Esophagus (tissue), 2 donors: ENCODE measurements around the gene TP53AIP1. TPM values are rescaled to one million over a fixed set of nuclear protein-coding genes. Genes with fewer than 3 reads are reported as not detected.

Source experiments
- H3K27ac ChIP-seq, 2 donors: one replicate each; pipeline ENCODE4 v1.5.1; 2013; ENCODE audit warnings: low read depth in 2 of 2, mild to moderate bottlenecking in 2 of 2, inconsistent platforms in 1 of 2, low read length in 1 of 2, moderate library complexity in 1 of 2
- H3K27me3 ChIP-seq, 2 donors: one replicate each; pipeline ENCODE4 v1.6.1; 2013; ENCODE audit warnings: low read length in 2 of 2, control low read depth in 1 of 2, mild to moderate bottlenecking in 1 of 2; ENCODE audit not compliant: insufficient read depth in 2 of 2, control insufficient read depth in 1 of 2
- H3K36me3 ChIP-seq, 2 donors: one replicate each; pipeline ENCODE4 v1.6.1; 2013; ENCODE audit warnings: low read length in 1 of 2; ENCODE audit not compliant: control insufficient read depth in 2 of 2, insufficient read depth in 2 of 2
- H3K4me1 ChIP-seq, 2 donors: one replicate each; pipeline ENCODE4 v1.6.1; 2013; ENCODE audit warnings: low read length in 1 of 2; ENCODE audit not compliant: control insufficient read depth in 2 of 2, insufficient read depth in 2 of 2
- H3K4me3 ChIP-seq, 2 donors: one replicate each; pipeline ENCODE4 v1.5.1; 2013; ENCODE audit warnings: low read length in 2 of 2, mild to moderate bottlenecking in 2 of 2, low read depth in 1 of 2, moderate library complexity in 1 of 2
- H3K9me3 ChIP-seq, 2 donors: one replicate each; pipeline ENCODE4 v1.6.1; 2013; ENCODE audit warnings: mild to moderate bottlenecking in 2 of 2, low read depth in 1 of 2, low read length in 1 of 2, moderate library complexity in 1 of 2; ENCODE audit not compliant: control insufficient read depth in 2 of 2, insufficient read depth in 1 of 2
- WGBS, 2 donors: extraction: QIAGEN DNeasy Blood & Tissue Kit; methylation state at CpG; one replicate each; pipeline ENCODE4 v1.1.7; 2013; 5-methylcytosine and 5-hydroxymethylcytosine counted together
- polyA plus RNA-seq, 2 donors: library from polyadenylated mRNA; stranded (reverse); fragments of 200-250 nt; gene quantifications; one replicate each; pipeline ENCODE4 v1.2.3, GENCODE V29; 2013
- donor health status: healthy with polysubstance abuse.
- donor health status: Bipolar disorder and iron deficiency.

TP53AIP1 gene
- polyA plus RNA-seq, 2 donors, result 32.8 to 39.4 TPM

GRCh38 chr11:128913806-128914205 lies 28.9 kb downstream of the TP53AIP1 start:
- H3K36me3 ChIP-seq, result no peaks in the 10 kb centered on the region
- no peak overlapping the region for H3K4me3 ChIP-seq
- no peaks in the 10 kb centered on the region for H3K9me3 ChIP-seq
- peaks cover 0 to 15% of the 10 kb centered on the region in 2 donors for H3K4me1 ChIP-seq
- no peaks in the 10 kb centered on the region for H3K27me3 ChIP-seq
- no peak overlapping the region for H3K27ac ChIP-seq
- WGBS, 2 donors, result 61 to 71% methylated on average over 5 of the region's 5 CpGs

GRCh38 chr11:128911701-128912100 lies 31.0 kb downstream of the TP53AIP1 start:
- 97% methylated on average over 18 of the region's 18 CpGs for WGBS, 2 donors
- H3K9me3 ChIP-seq, result no peaks in the 10 kb centered on the region
- peaks cover 0 to 12% of the 10 kb centered on the region in 2 donors for H3K4me1 ChIP-seq

GRCh38 chr11:128911239-128911638 lies 31.4 kb downstream of the TP53AIP1 start:
- no peaks in the 10 kb centered on the region for H3K36me3 ChIP-seq
- peaks cover 0 to 12% of the 10 kb centered on the region in 2 donors for H3K4me1 ChIP-seq
- H3K4me3 ChIP-seq, result no peak overlapping the region
- no peaks in the 10 kb centered on the region for H3K9me3 ChIP-seq
- WGBS, 2 donors, result 94 to 96% methylated on average over 17 of the region's 17 CpGs
- H3K27me3 ChIP-seq, result no peaks in the 10 kb centered on the region
- H3K27ac ChIP-seq, result no peak overlapping the region

More at GRCh38 chr11:128911701-128912100, 31.0 kb downstream of the TP53AIP1 start:
- Histone ChIP-seq H3K36me3 (no peaks in the 10 kb centered on the region), H3K4me3 (no peak overlapping the region), H3K27me3 (no peaks in the 10 kb centered on the region), H3K27ac (no peak overlapping the region)

- Histone ChIP-seq H3K4me1 (peaks cover 0 to 12% of the 10 kb centered on the region in 2 donors), H3K27ac (no peak overlapping the region), H3K36me3 (no peaks in the 10 kb centered on the region), H3K4me3 (no peak overlapping the region), H3K9me3 (no peaks in the 10 kb centered on the region), H3K27me3 (no peaks in the 10 kb centered on the region)
- 83 to 86% methylated on average over 3 of the region's 3 CpGs for whole genome bisulfite sequencing, 2 donors
Measured at GRCh38 chr11:128910576-128910975, 32.1 kb downstream of the TP53AIP1 start.

- Histone ChIP-seq H3K27ac (peak overlapping the region in 1 of 2 donors; percentile 52), H3K4me1 (peaks cover 0 to 12% of the 10 kb centered on the region in 2 donors), H3K4me3 (no peak overlapping the region), H3K36me3 (no peaks in the 10 kb centered on the region), H3K27me3 (no peaks in the 10 kb centered on the region), H3K9me3 (no peaks in the 10 kb centered on the region)
- WGBS, 2 donors, result 44 to 55% methylated on average over 8 of the region's 8 CpGs
Measured at GRCh38 chr11:128909438-128910125, 33.1 kb downstream of the TP53AIP1 start.

- Histone ChIP-seq H3K36me3 (no peaks in the 10 kb centered on the region), H3K9me3 (no peaks in the 10 kb centered on the region), H3K27me3 (no peaks in the 10 kb centered on the region), H3K4me1 (peaks cover 0 to 6% of the 10 kb centered on the region in 2 donors), H3K4me3 (no peak overlapping the region), H3K27ac (peak overlapping the region in 1 of 2 donors; percentile 52)
- 13 to 22% methylated on average over 12 of the region's 12 CpGs for WGBS, 2 donors
Measured at GRCh38 chr11:128908391-128909246, 34.1 kb downstream of the TP53AIP1 start.

GRCh38 chr11:128907585-128907984 lies 35.1 kb downstream of the TP53AIP1 start:
- H3K27me3 ChIP-seq, result no peaks in the 10 kb centered on the region
- no peak overlapping the region for H3K27ac ChIP-seq
- H3K36me3 ChIP-seq, result no peaks in the 10 kb centered on the region
- H3K4me3 ChIP-seq, result no peak overlapping the region
- 85% methylated on average over 4 of the region's 4 CpGs for WGBS, 2 donors
- H3K9me3 ChIP-seq, result no peaks in the 10 kb centered on the region
- peaks cover 0 to 6% of the 10 kb centered on the region in 2 donors for H3K4me1 ChIP-seq

- H3K27me3 ChIP-seq, result no peaks in the 10 kb centered on the region
- H3K4me3 ChIP-seq, result no peak overlapping the region
- 70 to 72% methylated on average over 8 of the region's 8 CpGs for WGBS, 2 donors
- peaks cover 0 to 2% of the 10 kb centered on the region in 2 donors for H3K36me3 ChIP-seq
- H3K9me3 ChIP-seq, result no peaks in the 10 kb centered on the region
- no peak overlapping the region for H3K27ac ChIP-seq
- H3K4me1 ChIP-seq, result peaks cover 0 to 6% of the 10 kb centered on the region in 2 donors
Measured at GRCh38 chr11:128906185-128907050, 36.3 kb downstream of the TP53AIP1 start.
